Activated T-helper 2 cell treated with anti-CD3 and anti-CD28 coated beads, Interferon-gamma antibody, Interleukin-2, Interleukin-4, amounts not matched to agents 10 μg/mL and 5 μg/mL and 100 μg/mL, durations not matched to agents 14 hours and 24 hours and 36 hours (primary cell): ENCODE results near the gene TSPAN31. TPM values are rescaled to one million over a fixed set of nuclear protein-coding genes. Genes with fewer than 3 reads are reported as not detected.

ENCODE experiments used
- DNase-seq: peaks from one replicate; pipeline ENCODE4 v3.0.0; 2021; ENCODE audit warnings: low spot score
- H3K27ac Mint-ChIP-seq: one replicate; pipeline ENCODE4 v1.8.0; 2021; ENCODE audit warnings: mixed read lengths
- H3K27me3 Mint-ChIP-seq: one replicate; pipeline ENCODE4 v1.8.0; 2021; ENCODE audit warnings: low read depth, mixed read lengths
- H3K36me3 Mint-ChIP-seq: one replicate; pipeline ENCODE4 v1.8.0; 2021; ENCODE audit warnings: low read depth, mixed read lengths
- H3K4me1 Mint-ChIP-seq: one replicate; pipeline ENCODE4 v1.8.0; 2021; ENCODE audit warnings: low read depth, mixed read lengths
- H3K4me3 Mint-ChIP-seq: one replicate; pipeline ENCODE4 v1.8.0; 2021; ENCODE audit warnings: low read depth, mild to moderate bottlenecking, moderate library complexity, mixed read lengths
- H3K9me3 Mint-ChIP-seq: one replicate; pipeline ENCODE4 v1.8.0; 2021; ENCODE audit warnings: mixed read lengths
- intact Hi-C: fragments of 100-400 bp; cut with micrococcal nuclease; formaldehyde crosslinking; loops from one replicate; pipeline ENCODE4 v1.15.1; 2023
- total RNA-seq: library from RNA; stranded (reverse); gene quantifications from 2 replicates; pipeline ENCODE4 v1.2.3, GENCODE V29; 2022

Gene TSPAN31
- total RNA-seq, 1 donor from 2014 or later, result 27.0 TPM

- Mint-ChIP-seq H3K36me3 (peaks cover 62% of the 10 kb centered on the region), H3K27me3 (no peaks in the 10 kb centered on the region), H3K4me1 (peaks cover 11% of the 10 kb centered on the region), H3K4me3 (no peak overlapping the region), H3K9me3 (no peaks in the 10 kb centered on the region), H3K27ac (no peak overlapping the region)
- intact Hi-C loops, result no loop called here
- no peak for DNase-seq
Measured at GRCh38 chr12:57734591-57734990, 10.2 kb upstream of the TSPAN31 start.

GRCh38 chr12:57735198-57735855, 9.5 kb upstream of the TSPAN31 start:
- Mint-ChIP-seq H3K4me3 (no peak overlapping the region), H3K4me1 (peaks cover 14% of the 10 kb centered on the region), H3K27ac (no peak overlapping the region), H3K36me3 (peaks cover 58% of the 10 kb centered on the region), H3K27me3 (no peaks in the 10 kb centered on the region), H3K9me3 (no peaks in the 10 kb centered on the region)
- no peak for DNase-seq
- intact Hi-C loops, result no loop called here

- Mint-ChIP-seq H3K4me3 (no peak overlapping the region), H3K9me3 (no peaks in the 10 kb centered on the region), H3K27ac (no peak overlapping the region), H3K36me3 (peaks cover 50% of the 10 kb centered on the region), H3K4me1 (peaks cover 21% of the 10 kb centered on the region), H3K27me3 (no peaks in the 10 kb centered on the region)
- intact Hi-C loops, result no loop called here
- no peak for DNase-seq
Measured at GRCh38 chr12:57735952-57736740, 8.7 kb upstream of the TSPAN31 start.

GRCh38 chr12:57736741-57737466, 7.9 kb upstream of the TSPAN31 start:
- Mint-ChIP-seq H3K4me3 (no peak overlapping the region), H3K36me3 (peaks cover 45% of the 10 kb centered on the region), H3K27ac (no peak overlapping the region), H3K9me3 (no peaks in the 10 kb centered on the region), H3K27me3 (no peaks in the 10 kb centered on the region), H3K4me1 (peaks cover 24% of the 10 kb centered on the region)
- DNase-seq, result no peak
- intact Hi-C loops, result no loop called here

- Mint-ChIP-seq H3K9me3 (no peaks in the 10 kb centered on the region), H3K4me3 (no peak overlapping the region), H3K4me1 (peaks cover 28% of the 10 kb centered on the region), H3K27me3 (no peaks in the 10 kb centered on the region), H3K27ac (no peak overlapping the region), H3K36me3 (peaks cover 36% of the 10 kb centered on the region)
- intact Hi-C loops, result no loop called here
- no peak for DNase-seq
Measured at GRCh38 chr12:57737467-57738460, 7.1 kb upstream of the TSPAN31 start.

- H3K9me3 Mint-ChIP-seq, result no peaks in the 10 kb centered on the region
- intact Hi-C loops, result no loop called here
- peaks cover 31% of the 10 kb centered on the region for H3K36me3 Mint-ChIP-seq
- peak within 1 kb of the TSS; percentile 75 for H3K27ac Mint-ChIP-seq
- no peak for DNase-seq
- no peaks in the 10 kb centered on the region for H3K27me3 Mint-ChIP-seq
- H3K4me3 Mint-ChIP-seq, result peak within 1 kb of the TSS; percentile 51
- peaks cover 28% of the 10 kb centered on the region for H3K4me1 Mint-ChIP-seq
Measured at GRCh38 chr12:57738661-57739237, 6.1 kb upstream of the TSPAN31 start, which contains the start of gene AGAP2. AGAP2 (minus strand) TSS chr12:57738742; CDS start chr12:57738246, 496 bp downstream.

GRCh38 chr12:57739387-57739786, 5.5 kb upstream of the TSPAN31 start:
- Mint-ChIP-seq H3K27me3 (no peaks in the 10 kb centered on the region), H3K4me3 (peak overlapping the region; percentile 51), H3K27ac (peak overlapping the region; percentile 75), H3K9me3 (no peaks in the 10 kb centered on the region), H3K4me1 (peaks cover 35% of the 10 kb centered on the region), H3K36me3 (peaks cover 29% of the 10 kb centered on the region)
- no peak for DNase-seq
- intact Hi-C loops, result no loop called here

GRCh38 chr12:57739914-57740538, 4.8 kb upstream of the TSPAN31 start:
- no peak for DNase-seq
- peaks cover 36% of the 10 kb centered on the region for H3K4me1 Mint-ChIP-seq
- no peaks in the 10 kb centered on the region for H3K9me3 Mint-ChIP-seq
- no peaks in the 10 kb centered on the region for H3K27me3 Mint-ChIP-seq
- H3K4me3 Mint-ChIP-seq, result peak overlapping the region; percentile 51
- no peak overlapping the region for H3K27ac Mint-ChIP-seq
- peaks cover 22% of the 10 kb centered on the region for H3K36me3 Mint-ChIP-seq
- intact Hi-C loops, result loop anchor here (5.0 kb wide), 2 partner anchors 108 to 253 kb away; partner anchors contain the start of genes B4GALNT1 and MARS1

- H3K27ac Mint-ChIP-seq, result peak overlapping the region; percentile 78
Measured at GRCh38 chr12:57740656-57741412, 4.0 kb upstream of the TSPAN31 start.

GRCh38 chr12:57741413-57741789, 3.4 kb upstream of the TSPAN31 start:
- intact Hi-C loops, result loop anchor here (5.0 kb wide), 2 partner anchors 109 to 254 kb away; partner anchors contain the start of genes B4GALNT1 and MARS1
- Mint-ChIP-seq H3K36me3 (peaks cover 24% of the 10 kb centered on the region), H3K4me1 (peaks cover 45% of the 10 kb centered on the region), H3K4me3 (peak overlapping the region; percentile 83), H3K9me3 (no peaks in the 10 kb centered on the region), H3K27ac (peak overlapping the region; percentile 78), H3K27me3 (no peaks in the 10 kb centered on the region)
- DNase-seq, result no peak

More at GRCh38 chr12:57740656-57741412, 4.0 kb upstream of the TSPAN31 start:
- H3K27me3 Mint-ChIP-seq, result no peaks in the 10 kb centered on the region
- peak overlapping the region; percentile 83 for H3K4me3 Mint-ChIP-seq
- H3K9me3 Mint-ChIP-seq, result no peaks in the 10 kb centered on the region
- intact Hi-C loops, result loop anchor here (5.0 kb wide), 2 partner anchors 109 to 254 kb away; partner anchors contain the start of genes B4GALNT1 and MARS1
- H3K4me1 Mint-ChIP-seq, result peaks cover 40% of the 10 kb centered on the region
- peaks cover 21% of the 10 kb centered on the region for H3K36me3 Mint-ChIP-seq
- DNase-seq, result peak; percentile 84
